Liver (tissue), 9 donors: ENCODE measurements around the gene RPS6KA2. TPM values are rescaled to one million over a fixed set of nuclear protein-coding genes. Genes with fewer than 3 reads are reported as not detected.

Source experiments
- DNase-seq: peaks from one replicate; pipeline ENCODE4 v3.0.0-alpha.2; 2017; ENCODE audit warnings: low spot score
- H3K27ac ChIP-seq, 2 donors: one replicate each; pipeline ENCODE4 v1.7.0; 2013; ENCODE audit warnings: inconsistent platforms in 2 of 2, low read length in 2 of 2, control low read depth in 1 of 2, low read depth in 1 of 2, mild to moderate bottlenecking in 1 of 2
- H3K27me3 ChIP-seq, 4 donors: one replicate each; pipeline versions ENCODE4 v1.6.1 to v1.7.0; 2013; ENCODE audit warnings: low read length in 3 of 4, inconsistent platforms in 1 of 4, mild to moderate bottlenecking in 1 of 4, moderate library complexity in 1 of 4; ENCODE audit not compliant: control insufficient read depth in 4 of 4, insufficient read depth in 4 of 4
- H3K36me3 ChIP-seq, 4 donors: one replicate each; pipeline versions ENCODE4 v1.6.1 to v1.7.0; 2013; ENCODE audit warnings: low read length in 3 of 4, mild to moderate bottlenecking in 3 of 4, low read depth in 1 of 4, moderate library complexity in 1 of 4; ENCODE audit not compliant: control insufficient read depth in 4 of 4, insufficient read depth in 3 of 4
- H3K4me1 ChIP-seq, 4 donors: one replicate each; pipeline versions ENCODE4 v1.6.1 to v1.7.0; 2013; ENCODE audit warnings: low read length in 3 of 4, mild to moderate bottlenecking in 3 of 4, moderate library complexity in 1 of 4; ENCODE audit not compliant: control insufficient read depth in 4 of 4, insufficient read depth in 4 of 4
- H3K4me3 ChIP-seq, 3 donors: one replicate each; pipeline versions ENCODE4 v1.6.1 to v1.7.0; 2013; ENCODE audit warnings: low read length in 3 of 3, control low read depth in 1 of 3, low read depth in 1 of 3, mild to moderate bottlenecking in 1 of 3
- H3K9ac ChIP-seq, 2 donors: one replicate each; pipeline ENCODE4 v1.7.0; 2013; ENCODE audit warnings: low read length in 2 of 2, mild to moderate bottlenecking in 2 of 2, moderate library complexity in 2 of 2, control low read depth in 1 of 2, low read depth in 1 of 2
- H3K9me3 ChIP-seq, 4 donors: one replicate each; pipeline versions ENCODE4 v1.6.1 to v1.7.0; 2013; ENCODE audit warnings: low read length in 3 of 4; ENCODE audit not compliant: control insufficient read depth in 4 of 4
- EGR1 ChIP-seq, 2 donors: IDR thresholded peaks; 2 replicates each; pipeline ENCODE4 v1.6.1; 2016 to 2018; ENCODE audit warnings: antibody characterized with exemption in 2 of 2, low read depth in 2 of 2
- FOXA1 ChIP-seq: IDR thresholded peaks from 2 replicates; pipeline ENCODE4 v1.6.1; 2016; ENCODE audit warnings: antibody characterized with exemption
- FOXA2 ChIP-seq: IDR thresholded peaks from 2 replicates; pipeline ENCODE4 v1.6.1; 2016; ENCODE audit warnings: antibody characterized with exemption
- GABPA ChIP-seq, 2 donors: IDR thresholded peaks in 1 of 2; conservative IDR thresholded peaks in 1 of 2; 2 replicates each; pipeline ENCODE4 v1.6.1; 2016; ENCODE audit warnings: antibody characterized with exemption in 2 of 2, mild to moderate bottlenecking in 1 of 2, moderate library complexity in 1 of 2
- HNF4A ChIP-seq, 2 donors: conservative IDR thresholded peaks; 2 replicates each; pipeline ENCODE4 v1.6.1; 2016; ENCODE audit warnings: antibody characterized with exemption in 2 of 2, mild to moderate bottlenecking in 2 of 2
- HNF4G ChIP-seq: IDR thresholded peaks from 2 replicates; pipeline ENCODE4 v1.6.1; 2016; ENCODE audit warnings: antibody characterized with exemption
- JUND ChIP-seq, 2 donors: IDR thresholded peaks; 2 replicates each; pipeline ENCODE4 v1.6.1; 2016; ENCODE audit warnings: antibody characterized with exemption in 2 of 2
- NR2F2 ChIP-seq: IDR thresholded peaks from 2 replicates; pipeline ENCODE4 v1.6.1; 2016; ENCODE audit warnings: antibody characterized with exemption
- RAD21 ChIP-seq, 2 donors: IDR thresholded peaks; 2 replicates each; pipeline ENCODE4 v1.6.1; 2016; ENCODE audit warnings: antibody characterized with exemption in 2 of 2, mild to moderate bottlenecking in 2 of 2
- RXRA ChIP-seq, 2 donors: IDR thresholded peaks; 2 replicates each; pipeline ENCODE4 v1.6.1; 2017 to 2018; ENCODE audit warnings: antibody characterized with exemption in 2 of 2, mild to moderate bottlenecking in 1 of 2
- SP1 ChIP-seq: IDR thresholded peaks from 2 replicates; pipeline ENCODE4 v1.6.1; 2018; ENCODE audit warnings: antibody characterized with exemption, mild to moderate bottlenecking
- TAF1 ChIP-seq: conservative IDR thresholded peaks from 2 replicates; pipeline ENCODE4 v1.6.1; 2016; ENCODE audit warnings: antibody characterized with exemption, mild to moderate bottlenecking
- YY1 ChIP-seq: IDR thresholded peaks from 2 replicates; pipeline ENCODE4 v1.6.1; 2016; ENCODE audit warnings: antibody characterized with exemption, mild to moderate bottlenecking
- WGBS: extraction: QIAGEN DNeasy Blood & Tissue Kit; methylation state at CpG from one replicate; pipeline ENCODE4 v1.1.7; 2013; 5-methylcytosine and 5-hydroxymethylcytosine counted together
- polyA plus RNA-seq, 2 donors: library from polyadenylated mRNA; stranded (reverse) in 1 of 2; unstranded in 1 of 2; fragments of 200-250 nt in 1 of 2; fragments of >200 nt in 1 of 2; fragmentation: Nextera tagmentation in 1 of 2; extraction: Ambion mirVana in 1 of 2; gene quantifications; one replicate each; pipeline versions ENCODE4 v1.2.1 to v1.2.3, GENCODE V29; 2013 to 2015
- total RNA-seq, 2 donors: library from RNA; depleted of rRNA; stranded (reverse); fragments of >200 nt; gene quantifications; one replicate each; pipeline ENCODE4 v1.2.3, GENCODE V29; 2014
- TF ChIP-seq, protein P1 (sequence below): fragments of 150-350 bp; IDR thresholded peaks from 2 replicates; pipeline ENCODE4 v1.5.1; 2017; ENCODE audit warnings: improper control_type of control experiment, low read depth, low read length; ENCODE audit not compliant: missing input control
- TF ChIP-seq, protein P2 (sequence below): IDR thresholded peaks from 2 replicates; pipeline ENCODE4 v1.6.1; 2016; ENCODE audit warnings: antibody characterized with exemption
- TF ChIP-seq, protein P3 (sequence below): IDR thresholded peaks from 2 replicates; pipeline ENCODE4 v1.6.1; 2016; ENCODE audit warnings: antibody characterized with exemption
- TF ChIP-seq, protein P4 (sequence below): IDR thresholded peaks from 2 replicates; pipeline ENCODE4 v1.6.1; 2016; ENCODE audit warnings: antibody characterized with exemption
- TF ChIP-seq, protein P5 (sequence below): IDR thresholded peaks from 2 replicates; pipeline ENCODE4 v1.6.1; 2016; ENCODE audit warnings: antibody characterized with exemption, mild to moderate bottlenecking
- donor health status: healthy.
- donor health status: healthy.
- donor health status: healthy.
- donor health status: healthy.
- donor health status: healthy.

The RPS6KA2 gene
- total and polyA plus RNA-seq, 4 donors = 2.5 to 9.0 (median 5.0) TPM

DNA sequence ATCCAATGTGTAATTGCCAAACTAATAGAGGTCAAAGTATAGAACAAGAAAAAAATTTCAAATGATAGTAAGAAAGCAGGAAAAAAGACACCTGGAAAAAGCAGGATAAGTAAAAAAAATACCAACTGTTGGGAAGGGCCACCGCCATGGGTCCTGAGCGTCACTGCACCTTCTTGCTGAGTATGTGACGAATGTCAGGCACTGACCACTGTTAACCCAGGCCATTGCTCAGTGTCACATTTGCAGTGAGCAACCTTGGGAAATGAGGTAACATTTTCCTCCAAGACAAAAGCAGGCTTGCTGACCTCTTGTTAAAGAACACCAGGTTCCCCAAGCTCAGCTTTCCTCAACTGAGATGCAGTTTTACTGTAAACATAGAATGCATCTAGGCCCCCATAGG is 15.6 kb upstream of the RPS6KA2 start:
- no peak for DNase-seq

DNA sequence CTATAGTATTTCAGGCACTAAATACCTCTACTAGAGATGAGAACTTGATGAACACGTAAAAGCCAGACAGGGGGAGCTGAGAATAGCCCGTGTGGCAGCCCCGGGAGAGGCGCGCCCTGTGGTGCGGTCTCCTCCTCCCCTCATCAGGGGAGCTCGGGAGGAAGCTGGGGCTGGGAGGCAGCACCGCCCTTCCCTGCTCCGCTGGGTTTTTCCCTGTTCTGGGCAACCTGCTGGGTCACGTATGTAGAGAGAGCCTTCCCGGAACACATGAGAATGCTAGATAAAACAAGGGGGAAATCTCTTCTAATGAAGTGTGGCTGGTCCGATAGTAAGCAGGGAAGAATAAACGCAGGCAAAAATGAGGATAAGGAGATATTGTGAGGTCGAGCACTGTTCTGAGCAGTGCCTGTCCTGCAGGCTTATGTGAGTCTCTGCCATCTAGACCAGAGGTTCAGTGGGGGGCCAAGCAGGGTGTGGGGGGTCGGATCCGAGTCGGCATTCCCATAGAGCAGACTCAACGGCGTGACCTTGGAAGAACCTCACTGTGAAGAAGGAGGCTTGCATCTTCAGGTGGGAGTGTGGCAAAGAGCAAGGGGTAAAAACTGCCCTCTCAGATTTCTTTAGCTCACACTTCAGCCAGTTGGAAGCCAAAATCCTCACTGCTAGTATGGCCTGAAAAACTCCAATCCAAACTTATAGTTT is 13.4 kb upstream of the RPS6KA2 start:
- peaks cover 0 to 3% (median 1%) of the 10 kb centered on the region in 4 donors for H3K9me3 ChIP-seq
- TF ChIP-seq YY1 (no peak), GABPA (IDR thresholded peaks at IDR 0.05 in 1 of 2, conservative IDR thresholded peaks at IDR 0.05 in 1 of 2) (no peak), JUND (IDR thresholded peaks at IDR 0.05) (no peak), HNF4A (conservative IDR thresholded peaks at IDR 0.05) (no peak), FOXA2 (no peak), NR2F2 (no peak)
- TF ChIP-seq, protein P1, sequence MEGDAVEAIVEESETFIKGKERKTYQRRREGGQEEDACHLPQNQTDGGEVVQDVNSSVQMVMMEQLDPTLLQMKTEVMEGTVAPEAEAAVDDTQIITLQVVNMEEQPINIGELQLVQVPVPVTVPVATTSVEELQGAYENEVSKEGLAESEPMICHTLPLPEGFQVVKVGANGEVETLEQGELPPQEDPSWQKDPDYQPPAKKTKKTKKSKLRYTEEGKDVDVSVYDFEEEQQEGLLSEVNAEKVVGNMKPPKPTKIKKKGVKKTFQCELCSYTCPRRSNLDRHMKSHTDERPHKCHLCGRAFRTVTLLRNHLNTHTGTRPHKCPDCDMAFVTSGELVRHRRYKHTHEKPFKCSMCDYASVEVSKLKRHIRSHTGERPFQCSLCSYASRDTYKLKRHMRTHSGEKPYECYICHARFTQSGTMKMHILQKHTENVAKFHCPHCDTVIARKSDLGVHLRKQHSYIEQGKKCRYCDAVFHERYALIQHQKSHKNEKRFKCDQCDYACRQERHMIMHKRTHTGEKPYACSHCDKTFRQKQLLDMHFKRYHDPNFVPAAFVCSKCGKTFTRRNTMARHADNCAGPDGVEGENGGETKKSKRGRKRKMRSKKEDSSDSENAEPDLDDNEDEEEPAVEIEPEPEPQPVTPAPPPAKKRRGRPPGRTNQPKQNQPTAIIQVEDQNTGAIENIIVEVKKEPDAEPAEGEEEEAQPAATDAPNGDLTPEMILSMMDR = no peak
- TF ChIP-seq, protein P2, sequence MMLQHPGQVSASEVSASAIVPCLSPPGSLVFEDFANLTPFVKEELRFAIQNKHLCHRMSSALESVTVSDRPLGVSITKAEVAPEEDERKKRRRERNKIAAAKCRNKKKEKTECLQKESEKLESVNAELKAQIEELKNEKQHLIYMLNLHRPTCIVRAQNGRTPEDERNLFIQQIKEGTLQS = no peak
- TF ChIP-seq, protein P3, sequence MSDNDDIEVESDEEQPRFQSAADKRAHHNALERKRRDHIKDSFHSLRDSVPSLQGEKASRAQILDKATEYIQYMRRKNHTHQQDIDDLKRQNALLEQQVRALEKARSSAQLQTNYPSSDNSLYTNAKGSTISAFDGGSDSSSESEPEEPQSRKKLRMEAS = no peak
- no peak overlapping the region for H3K9ac ChIP-seq
- no peaks in the 10 kb centered on the region for H3K4me1 ChIP-seq
- H3K27ac ChIP-seq = no peak overlapping the region
- WGBS = 33% methylated on average over 19 of the region's 19 CpGs
- no peaks in the 10 kb centered on the region for H3K36me3 ChIP-seq
- DNase-seq = no peak
- no peaks in the 10 kb centered on the region for H3K27me3 ChIP-seq
- no peak overlapping the region for H3K4me3 ChIP-seq

More for the DNA sequence above, 15.6 kb upstream of the RPS6KA2 start:
- WGBS = 93% methylated on average over 3 of the region's 3 CpGs
- H3K36me3 ChIP-seq = no peaks in the 10 kb centered on the region
- no peaks in the 10 kb centered on the region for H3K4me1 ChIP-seq
- no peak overlapping the region for H3K4me3 ChIP-seq
- H3K27me3 ChIP-seq = no peaks in the 10 kb centered on the region
- H3K27ac ChIP-seq = no peak overlapping the region
- H3K9me3 ChIP-seq = peaks cover 0 to 3% (median 1%) of the 10 kb centered on the region in 4 donors
- H3K9ac ChIP-seq = no peak overlapping the region
- TF ChIP-seq, protein P3 = no peak
- TF ChIP-seq FOXA2 (no peak), SP1 (no peak), HNF4A (conservative IDR thresholded peaks at IDR 0.05) (no peak), RAD21 (IDR thresholded peaks at IDR 0.05) (no peak), EGR1 (IDR thresholded peaks at IDR 0.05; ENCODE audit: low read depth in 2 of 2) (no peak), HNF4G (no peak), JUND (IDR thresholded peaks at IDR 0.05) (no peak), RXRA (IDR thresholded peaks at IDR 0.05) (no peak), GABPA (IDR thresholded peaks at IDR 0.05 in 1 of 2, conservative IDR thresholded peaks at IDR 0.05 in 1 of 2) (no peak), TAF1 (no peak), FOXA1 (no peak)
- TF ChIP-seq, protein P4, sequence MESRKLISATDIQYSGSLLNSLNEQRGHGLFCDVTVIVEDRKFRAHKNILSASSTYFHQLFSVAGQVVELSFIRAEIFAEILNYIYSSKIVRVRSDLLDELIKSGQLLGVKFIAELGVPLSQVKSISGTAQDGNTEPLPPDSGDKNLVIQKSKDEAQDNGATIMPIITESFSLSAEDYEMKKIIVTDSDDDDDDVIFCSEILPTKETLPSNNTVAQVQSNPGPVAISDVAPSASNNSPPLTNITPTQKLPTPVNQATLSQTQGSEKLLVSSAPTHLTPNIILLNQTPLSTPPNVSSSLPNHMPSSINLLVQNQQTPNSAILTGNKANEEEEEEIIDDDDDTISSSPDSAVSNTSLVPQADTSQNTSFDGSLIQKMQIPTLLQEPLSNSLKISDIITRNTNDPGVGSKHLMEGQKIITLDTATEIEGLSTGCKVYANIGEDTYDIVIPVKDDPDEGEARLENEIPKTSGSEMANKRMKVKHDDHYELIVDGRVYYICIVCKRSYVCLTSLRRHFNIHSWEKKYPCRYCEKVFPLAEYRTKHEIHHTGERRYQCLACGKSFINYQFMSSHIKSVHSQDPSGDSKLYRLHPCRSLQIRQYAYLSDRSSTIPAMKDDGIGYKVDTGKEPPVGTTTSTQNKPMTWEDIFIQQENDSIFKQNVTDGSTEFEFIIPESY = no peak
- TF ChIP-seq, protein P5, sequence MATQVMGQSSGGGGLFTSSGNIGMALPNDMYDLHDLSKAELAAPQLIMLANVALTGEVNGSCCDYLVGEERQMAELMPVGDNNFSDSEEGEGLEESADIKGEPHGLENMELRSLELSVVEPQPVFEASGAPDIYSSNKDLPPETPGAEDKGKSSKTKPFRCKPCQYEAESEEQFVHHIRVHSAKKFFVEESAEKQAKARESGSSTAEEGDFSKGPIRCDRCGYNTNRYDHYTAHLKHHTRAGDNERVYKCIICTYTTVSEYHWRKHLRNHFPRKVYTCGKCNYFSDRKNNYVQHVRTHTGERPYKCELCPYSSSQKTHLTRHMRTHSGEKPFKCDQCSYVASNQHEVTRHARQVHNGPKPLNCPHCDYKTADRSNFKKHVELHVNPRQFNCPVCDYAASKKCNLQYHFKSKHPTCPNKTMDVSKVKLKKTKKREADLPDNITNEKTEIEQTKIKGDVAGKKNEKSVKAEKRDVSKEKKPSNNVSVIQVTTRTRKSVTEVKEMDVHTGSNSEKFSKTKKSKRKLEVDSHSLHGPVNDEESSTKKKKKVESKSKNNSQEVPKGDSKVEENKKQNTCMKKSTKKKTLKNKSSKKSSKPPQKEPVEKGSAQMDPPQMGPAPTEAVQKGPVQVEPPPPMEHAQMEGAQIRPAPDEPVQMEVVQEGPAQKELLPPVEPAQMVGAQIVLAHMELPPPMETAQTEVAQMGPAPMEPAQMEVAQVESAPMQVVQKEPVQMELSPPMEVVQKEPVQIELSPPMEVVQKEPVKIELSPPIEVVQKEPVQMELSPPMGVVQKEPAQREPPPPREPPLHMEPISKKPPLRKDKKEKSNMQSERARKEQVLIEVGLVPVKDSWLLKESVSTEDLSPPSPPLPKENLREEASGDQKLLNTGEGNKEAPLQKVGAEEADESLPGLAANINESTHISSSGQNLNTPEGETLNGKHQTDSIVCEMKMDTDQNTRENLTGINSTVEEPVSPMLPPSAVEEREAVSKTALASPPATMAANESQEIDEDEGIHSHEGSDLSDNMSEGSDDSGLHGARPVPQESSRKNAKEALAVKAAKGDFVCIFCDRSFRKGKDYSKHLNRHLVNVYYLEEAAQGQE = no peak
- TF ChIP-seq, protein P2 = no peak
